Spleen (tissue), 13 donors: Measurements from ENCODE around the gene MOB3C. TPM values are rescaled to one million over a fixed set of nuclear protein-coding genes. Genes with fewer than 3 reads are reported as not detected.
A peak's percentile ranks its signal among the peaks of the same experiment; 100 is the strongest.
"Not testable (repeated sequence)": the region's sequence is repeated elsewhere in the genome, so short reads cannot be mapped to it uniquely, and the experiment has no call there.

ENCODE experiments used
- DNase-seq: peaks from one replicate; pipeline ENCODE4 v3.0.0-alpha.2; 2020
- H3K27ac ChIP-seq, 8 donors: fragments of 200-600 bp; sonication (generic) in 7 of 8; 1 replicate in 4 of 8; 2 replicates in 4 of 8; pipeline versions ENCODE4 v1.5.0 to v1.8.0; 2016 to 2021; ENCODE audit warnings: inconsistent platforms in 4 of 8, mild to moderate bottlenecking in 4 of 8, moderate library complexity in 1 of 8
- H3K27me3 ChIP-seq, 7 donors: fragments of 200-600 bp; sonication (generic) in 6 of 7; replicated peaks in 1 of 7; 1 replicate in 4 of 7; 2 replicates in 3 of 7; pipeline versions ENCODE4 v1.5.0 to v1.8.0; 2016 to 2021; ENCODE audit warnings: inconsistent platforms in 3 of 7, mild to moderate bottlenecking in 1 of 7
- H3K36me3 ChIP-seq, 6 donors: fragments of 200-600 bp; sonication (generic) in 5 of 6; 1 replicate in 4 of 6; 2 replicates in 2 of 6; pipeline versions ENCODE4 v1.5.0 to v1.8.0; 2016 to 2021; ENCODE audit warnings: inconsistent platforms in 2 of 6
- H3K4me1 ChIP-seq, 6 donors: fragments of 200-600 bp; sonication (generic) in 5 of 6; 1 replicate in 3 of 6; 2 replicates in 3 of 6; pipeline versions ENCODE4 v1.5.0 to v1.8.0; 2016 to 2021; ENCODE audit warnings: inconsistent platforms in 3 of 6
- H3K4me3 ChIP-seq, 8 donors: fragments of 200-600 bp; sonication (generic) in 7 of 8; 1 replicate in 4 of 8; 2 replicates in 4 of 8; pipeline versions ENCODE4 v1.5.0 to v1.8.0; 2016 to 2021; ENCODE audit warnings: inconsistent platforms in 4 of 8, mild to moderate bottlenecking in 4 of 8, moderate library complexity in 2 of 8
- H3K9me3 ChIP-seq, 8 donors: fragments of 200-600 bp; sonication (generic) in 7 of 8; 1 replicate in 4 of 8; 2 replicates in 4 of 8; pipeline versions ENCODE4 v1.5.0 to v1.8.0; 2016 to 2021; ENCODE audit warnings: inconsistent platforms in 4 of 8
- CTCF ChIP-seq, 11 experiments: fragments of 200-600 bp in 7 of 11; fragments of 450-650 bp in 4 of 11; sonication (generic) in 4 of 11; IDR thresholded peaks in 8 of 11; conservative IDR thresholded peaks in 3 of 11; 1 replicate in 7 of 11; 2 replicates in 4 of 11; pipeline versions ENCODE4 v1.4.0 to v1.8.0; 2016 to 2021; ENCODE audit warnings: antibody characterized with exemption in 11 of 11, inconsistent platforms in 4 of 11, mild to moderate bottlenecking in 1 of 11
- POLR2A ChIP-seq, 3 donors: fragments of 450-650 bp; IDR thresholded peaks; one replicate each; pipeline ENCODE4 v1.5.1; 2017; ENCODE audit warnings: antibody characterized with exemption in 3 of 3, mild to moderate bottlenecking in 1 of 3
- POLR2AphosphoS5 ChIP-seq, 3 donors: sonication (generic); formaldehyde crosslinking; IDR thresholded peaks; one replicate each; pipeline ENCODE4 v1.5.1; 2017; ENCODE audit warnings: antibody characterized with exemption in 3 of 3
- WGBS, 5 donors: extraction: QIAGEN DNeasy Blood & Tissue Kit in 3 of 5; methylation state at CpG; one replicate each; pipeline versions ENCODE4 v1.1.5 to v1.1.7; 2013 to 2018; 5-methylcytosine and 5-hydroxymethylcytosine counted together
- intact Hi-C: fragments of 100-400 bp; cut with DNase I; formaldehyde crosslinking; loops from one replicate; pipeline ENCODE4 v1.15.0; 2023; ENCODE audit warnings: low total_unique reads
- long read RNA-seq, 2 donors: transcript quantifications; one replicate each; lab custom pipeline, GENCODE V29; 2026
- polyA plus RNA-seq, 3 donors: library from polyadenylated mRNA; stranded (reverse); fragments of 200-250 nt; gene quantifications; one replicate each; pipeline ENCODE4 v1.2.1, GENCODE V29; 2013
- total RNA-seq, 7 donors: library from RNA; depleted of rRNA in 3 of 7; stranded (reverse); fragments of >200 nt in 3 of 7; fragmentation: NEBNext Ultra II Directional in 4 of 7; extraction: Animal tissue kit (Norgen Biotek cat#: 25700) in 4 of 7; gene quantifications; one replicate each; pipeline versions ENCODE4 v1.1.0 to v1.2.1, GENCODE V29; 2016 to 2021
- donor health status: healthy with polysubstance abuse.
- donor health status: DM: no; HTN: no; CAD: no; lungs with moderate emphysema.
- donor health status: DM: no; HTN: no; CAD: no.
- donor health status: Bipolar disorder and iron deficiency.
- donor health status: healthy.
- donor health status: DM: no; HTN: no; CAD: no.
- donor health status: DM: yes; HTN: yes; CAD: no.

Gene MOB3C
- total RNA-seq (10 to 100 TPM; 20.6 to 27.5 (median 24.5) TPM), polyA plus RNA-seq (10 to 100 TPM in 2 of 3 donors, 1 to 10 TPM in 1; 8.2 to 17.6 (median 11.9) TPM)
- long read RNA-seq, donor 1, full-length matches to known transcripts = 9 of 9 reads
- long read RNA-seq, donor 1, partial matches to known transcripts = 0 of 9 reads
- long read RNA-seq, donor 1, other reads (novel, unspliced or antisense) = 0 of 9 reads
- long read RNA-seq, donor 2, full-length matches to known transcripts = 5 of 5 reads
- long read RNA-seq, donor 2, partial matches to known transcripts = 0 of 5 reads
- long read RNA-seq, donor 2, other reads (novel, unspliced or antisense) = 0 of 5 reads

- TF ChIP-seq POLR2A (IDR thresholded peaks at IDR 0.05) (peak in 1 of 3 donors; percentile 50), POLR2AphosphoS5 (IDR thresholded peaks at IDR 0.05) (peak; percentile 62 to 87 (median 86)), CTCF (IDR thresholded peaks at IDR 0.05 in 8 of 11, conservative IDR thresholded peaks at IDR 0.05 in 3 of 11) (no peak)
- Histone ChIP-seq H3K36me3 (peaks cover 0 to 17% (median 5%) of the 10 kb centered on the region in 6 donors), H3K27me3 (no peaks in the 10 kb centered on the region), H3K27ac (peak within 1 kb of the TSS; percentile 64 to 96 (median 94)), H3K4me3 (peak within 1 kb of the TSS; percentile 67 to 95 (median 90)), H3K9me3 (no peaks in the 10 kb centered on the region), H3K4me1 (peaks cover 40 to 79% (median 53%) of the 10 kb centered on the region in 6 donors)
- peak; percentile 93 for DNase-seq
- intact Hi-C loops = no loop called here
- WGBS, 5 donors = 0% methylated on average over 39 to 62 of the region's 62 CpGs
Measured at GRCh38 chr1:46616277-46617107, at the start of gene MOB3C. MOB3C (minus strand) TSS chr1:46616811; CDS start chr1:46613321, 3,490 bp downstream.

- 67 to 96% (median 91%) methylated on average over 2 of the region's 2 CpGs for WGBS, 5 donors
- TF ChIP-seq POLR2A (IDR thresholded peaks at IDR 0.05) = no peak
- TF ChIP-seq POLR2AphosphoS5 (IDR thresholded peaks at IDR 0.05) = no peak
- no peak for TF ChIP-seq CTCF (IDR thresholded peaks at IDR 0.05 in 8 of 11, conservative IDR thresholded peaks at IDR 0.05 in 3 of 11)
- intact Hi-C loops = no loop called here
- Histone ChIP-seq H3K36me3 (peaks cover 0 to 44% (median 8%) of the 10 kb centered on the region in 6 donors), H3K27ac (no peak overlapping the region), H3K4me3 (no peak overlapping the region), H3K9me3 (no peaks in the 10 kb centered on the region), H3K4me1 (peaks cover 5 to 38% (median 26%) of the 10 kb centered on the region in 6 donors), H3K27me3 (no peaks in the 10 kb centered on the region)
- DNase-seq = no peak
Measured at GRCh38 chr1:46665983-46666382, 49.4 kb upstream of the MOB3C start.

- DNase-seq, H3K4me3 ChIP-seq, intact Hi-C loops, H3K27me3 ChIP-seq, H3K27ac ChIP-seq, H3K9me3 ChIP-seq: not testable (repeated sequence)
- Histone ChIP-seq H3K36me3 (peaks cover 1 to 67% (median 13%) of the 10 kb centered on the region in 6 donors), H3K4me1 (peaks cover 5 to 38% (median 21%) of the 10 kb centered on the region in 6 donors)
- WGBS, 5 donors = 96 to 99% (median 98%) methylated on average over 2 to 5 of the region's 5 CpGs
Measured at GRCh38 chr1:46662919-46663318, 46.3 kb upstream of the MOB3C start.

GRCh38 chr1:46660116-46660515, 43.5 kb upstream of the MOB3C start:
- Histone ChIP-seq H3K4me1 (peaks cover 0 to 12% (median 0%) of the 10 kb centered on the region in 6 donors), H3K36me3 (peaks cover 3 to 92% (median 32%) of the 10 kb centered on the region in 6 donors)
- H3K27ac ChIP-seq, H3K9me3 ChIP-seq, intact Hi-C loops, H3K27me3 ChIP-seq, DNase-seq, H3K4me3 ChIP-seq: not testable (repeated sequence)
- 78 to 90% (median 89%) methylated on average over 5 of the region's 5 CpGs for whole genome bisulfite sequencing, 5 donors
